ENCODE measurements around the gene PARN.

Gene PARN

DNA sequence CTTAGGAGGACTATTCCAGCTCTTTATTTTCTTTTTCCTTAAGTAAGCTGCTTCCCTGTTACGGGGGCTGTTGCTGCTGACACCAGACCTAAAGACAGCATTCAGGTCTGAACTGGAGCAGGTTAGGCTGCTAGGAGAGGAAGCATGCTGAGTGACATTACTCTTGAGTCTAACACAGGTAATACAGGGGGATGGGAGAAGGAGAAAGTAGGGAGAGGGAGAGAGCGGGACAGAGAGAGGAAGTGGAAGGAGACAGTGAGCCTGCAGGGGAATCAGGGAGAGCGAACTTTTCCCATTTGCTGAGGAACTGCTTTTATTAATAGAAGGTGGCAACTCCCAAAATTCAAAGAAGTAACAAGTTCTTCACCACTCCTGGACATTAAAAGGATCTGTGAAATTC lies 130.9 kb downstream of the PARN start:
- H3K36me3 ChIP-seq (ENCODE audit: control insufficient read depth, insufficient read depth, low read length): no peaks in the 10 kb centered on the region
- H3K4me3 ChIP-seq (ENCODE audit: low read depth, low read length): no peak overlapping the region
- TF ChIP-seq, protein P1, sequence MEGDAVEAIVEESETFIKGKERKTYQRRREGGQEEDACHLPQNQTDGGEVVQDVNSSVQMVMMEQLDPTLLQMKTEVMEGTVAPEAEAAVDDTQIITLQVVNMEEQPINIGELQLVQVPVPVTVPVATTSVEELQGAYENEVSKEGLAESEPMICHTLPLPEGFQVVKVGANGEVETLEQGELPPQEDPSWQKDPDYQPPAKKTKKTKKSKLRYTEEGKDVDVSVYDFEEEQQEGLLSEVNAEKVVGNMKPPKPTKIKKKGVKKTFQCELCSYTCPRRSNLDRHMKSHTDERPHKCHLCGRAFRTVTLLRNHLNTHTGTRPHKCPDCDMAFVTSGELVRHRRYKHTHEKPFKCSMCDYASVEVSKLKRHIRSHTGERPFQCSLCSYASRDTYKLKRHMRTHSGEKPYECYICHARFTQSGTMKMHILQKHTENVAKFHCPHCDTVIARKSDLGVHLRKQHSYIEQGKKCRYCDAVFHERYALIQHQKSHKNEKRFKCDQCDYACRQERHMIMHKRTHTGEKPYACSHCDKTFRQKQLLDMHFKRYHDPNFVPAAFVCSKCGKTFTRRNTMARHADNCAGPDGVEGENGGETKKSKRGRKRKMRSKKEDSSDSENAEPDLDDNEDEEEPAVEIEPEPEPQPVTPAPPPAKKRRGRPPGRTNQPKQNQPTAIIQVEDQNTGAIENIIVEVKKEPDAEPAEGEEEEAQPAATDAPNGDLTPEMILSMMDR (IDR thresholded peaks at IDR 0.05): no peak
- H3K9ac ChIP-seq: no peak overlapping the region
- H3K4me2 ChIP-seq (ENCODE audit: low read length): no peak overlapping the region
- H2AFZ ChIP-seq: no peak overlapping the region
- H3K27me3 ChIP-seq (ENCODE audit: control insufficient read depth, insufficient read depth, low read length): no peaks in the 10 kb centered on the region
- peaks cover 54% of the 10 kb centered on the region for H3K4me1 ChIP-seq
- H3K9me3 ChIP-seq (ENCODE audit: control insufficient read depth, low read length): no peaks in the 10 kb centered on the region
- H3K27ac ChIP-seq: no peak overlapping the region
- peaks cover 12% of the 10 kb centered on the region for H3K79me2 ChIP-seq

DNA sequence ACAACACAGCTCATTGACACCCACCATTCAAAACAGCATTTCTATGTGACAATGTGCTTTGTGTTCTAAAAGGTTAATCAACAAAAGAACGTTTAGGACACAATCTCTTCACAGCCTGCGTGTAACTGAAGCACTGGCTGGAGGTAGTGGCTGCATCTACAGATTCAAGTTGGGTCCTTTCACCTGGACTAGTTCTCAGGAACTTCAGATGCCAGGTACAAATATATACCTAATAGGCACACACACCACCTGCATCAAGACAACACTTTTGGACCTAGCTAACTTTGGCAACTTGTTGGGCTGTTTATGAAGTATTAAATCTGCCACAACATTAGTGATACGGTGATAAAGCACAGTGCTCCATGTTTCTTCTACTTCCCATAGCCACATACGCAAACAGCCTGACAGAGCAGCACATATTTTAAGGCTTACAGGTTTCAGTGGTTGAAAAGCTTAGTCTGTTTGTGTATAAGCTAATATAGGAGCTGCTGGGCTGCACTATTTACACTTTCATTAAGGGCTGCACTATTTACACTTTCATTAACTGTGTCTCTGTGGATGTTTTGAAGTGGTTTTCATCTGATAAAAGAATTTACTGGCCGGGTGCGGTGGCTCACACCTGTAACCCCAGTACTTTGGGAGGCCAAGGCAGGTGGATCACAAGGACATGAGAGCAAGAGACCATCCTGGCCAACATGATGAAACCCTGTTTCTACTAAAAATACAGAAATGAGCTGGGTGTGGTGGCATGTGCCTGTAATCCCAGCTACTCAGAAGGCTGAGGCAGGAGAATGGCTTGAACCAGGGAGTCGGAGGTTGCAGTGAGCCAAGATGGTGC lies 132.6 kb downstream of the PARN start:
- H3K4me3 ChIP-seq (ENCODE audit: low read depth, low read length): no peak overlapping the region

DNA sequence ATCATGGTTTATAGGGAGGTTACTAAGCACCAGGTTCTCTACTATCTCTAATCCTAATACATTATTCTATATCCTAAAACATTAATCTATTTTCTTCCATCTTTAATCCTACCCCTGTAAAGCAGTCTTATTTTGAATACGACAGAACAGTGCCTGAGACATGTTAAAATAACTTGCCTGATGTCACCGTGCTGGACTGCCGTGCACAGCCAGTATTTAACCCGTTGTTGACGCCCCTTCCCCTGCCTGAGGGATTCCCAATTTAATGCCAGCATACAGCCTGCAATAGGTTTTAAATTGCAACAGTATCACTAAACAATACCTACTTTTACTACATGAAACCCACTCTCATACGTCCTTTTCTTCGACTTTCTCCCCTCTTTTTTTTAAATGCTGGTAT lies 133.3 kb downstream of the PARN start:
- Histone ChIP-seq H3K4me3 (ENCODE audit: low read depth, low read length) (no peak overlapping the region), H3K4me1 (peaks cover 44% of the 10 kb centered on the region), H3K4me2 (ENCODE audit: low read length) (no peak overlapping the region), H3K27me3 (ENCODE audit: control insufficient read depth, insufficient read depth, low read length) (no peaks in the 10 kb centered on the region), H3K27ac (no peak overlapping the region), H3K9ac (no peak overlapping the region), H3K79me2 (peaks cover 12% of the 10 kb centered on the region), H2AFZ (no peak overlapping the region), H3K9me3 (ENCODE audit: control insufficient read depth, low read length) (no peaks in the 10 kb centered on the region), H3K36me3 (ENCODE audit: control insufficient read depth, insufficient read depth, low read length) (no peaks in the 10 kb centered on the region)
- TF ChIP-seq, protein P1 (IDR thresholded peaks at IDR 0.05): no peak

More for the DNA sequence above, 132.6 kb downstream of the PARN start:
- H3K9me3 ChIP-seq (ENCODE audit: control insufficient read depth, low read length): no peaks in the 10 kb centered on the region
- peaks cover 12% of the 10 kb centered on the region for H3K79me2 ChIP-seq
- H3K36me3 ChIP-seq (ENCODE audit: control insufficient read depth, insufficient read depth, low read length): no peaks in the 10 kb centered on the region
- no peaks in the 10 kb centered on the region for H3K27me3 ChIP-seq (ENCODE audit: control insufficient read depth, insufficient read depth, low read length)
- H3K4me1 ChIP-seq: peaks cover 44% of the 10 kb centered on the region
- TF ChIP-seq, protein P1 (IDR thresholded peaks at IDR 0.05): no peak
- H3K27ac ChIP-seq: no peak overlapping the region
- H3K4me2 ChIP-seq (ENCODE audit: low read length): no peak overlapping the region
- no peak overlapping the region for H2AFZ ChIP-seq
- no peak overlapping the region for H3K9ac ChIP-seq

DNA sequence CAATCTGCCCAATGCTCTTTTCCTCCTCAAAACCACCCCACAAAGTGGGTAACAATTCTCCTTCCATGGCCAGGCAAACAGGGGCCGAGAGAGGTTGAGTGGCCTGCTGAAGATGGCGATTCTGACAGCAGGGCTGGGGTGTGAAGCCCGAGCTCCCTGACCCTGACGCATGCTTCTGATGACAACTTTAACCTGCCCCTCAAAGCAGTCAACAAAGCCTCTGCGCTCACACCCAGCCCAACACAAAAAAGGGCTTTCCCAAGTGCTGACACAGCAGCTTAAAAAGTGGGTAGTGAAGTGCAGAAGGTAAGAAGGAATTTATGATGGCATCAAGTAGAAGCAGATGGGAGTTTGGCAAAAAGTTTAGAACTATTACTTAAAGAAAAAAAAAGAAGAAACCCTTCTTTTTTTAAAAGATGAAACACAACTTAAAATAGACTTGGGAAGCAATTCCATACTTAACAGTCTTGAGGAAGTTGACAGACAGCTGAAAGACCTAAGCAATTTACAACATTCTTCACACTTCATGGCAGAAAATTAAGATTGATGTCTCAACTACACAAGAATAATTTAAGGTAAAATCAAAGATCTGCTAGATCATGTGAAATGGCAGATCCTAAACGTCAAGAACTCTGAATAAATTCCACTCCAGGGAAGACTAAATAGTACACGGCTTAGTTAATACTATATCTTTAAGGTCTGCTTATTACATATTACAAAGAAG lies 133.9 kb downstream of the PARN start:
- H3K27ac ChIP-seq: no peak overlapping the region
- H3K4me3 ChIP-seq (ENCODE audit: low read depth, low read length): no peak overlapping the region
- H3K9ac ChIP-seq: no peak overlapping the region
- H3K4me2 ChIP-seq (ENCODE audit: low read length): no peak overlapping the region
- H3K4me1 ChIP-seq: peaks cover 40% of the 10 kb centered on the region
- H3K27me3 ChIP-seq (ENCODE audit: control insufficient read depth, insufficient read depth, low read length): no peaks in the 10 kb centered on the region
- TF ChIP-seq, protein P1 (IDR thresholded peaks at IDR 0.05): no peak
- H2AFZ ChIP-seq: no peak overlapping the region
- no peaks in the 10 kb centered on the region for H3K36me3 ChIP-seq (ENCODE audit: control insufficient read depth, insufficient read depth, low read length)
- H3K79me2 ChIP-seq: peaks cover 12% of the 10 kb centered on the region
- H3K9me3 ChIP-seq (ENCODE audit: control insufficient read depth, low read length): no peaks in the 10 kb centered on the region

Data from parathyroid adenoma (tissue), 2 donors.